Measurements from ENCODE around the gene GATA6.

The GATA6 gene

GRCh38 chr18:22241921-22242361 is 72.6 kb downstream of the GATA6 start:
- no peak for DNase-seq (ENCODE audit: low read depth in 2 of 2)

DNA sequence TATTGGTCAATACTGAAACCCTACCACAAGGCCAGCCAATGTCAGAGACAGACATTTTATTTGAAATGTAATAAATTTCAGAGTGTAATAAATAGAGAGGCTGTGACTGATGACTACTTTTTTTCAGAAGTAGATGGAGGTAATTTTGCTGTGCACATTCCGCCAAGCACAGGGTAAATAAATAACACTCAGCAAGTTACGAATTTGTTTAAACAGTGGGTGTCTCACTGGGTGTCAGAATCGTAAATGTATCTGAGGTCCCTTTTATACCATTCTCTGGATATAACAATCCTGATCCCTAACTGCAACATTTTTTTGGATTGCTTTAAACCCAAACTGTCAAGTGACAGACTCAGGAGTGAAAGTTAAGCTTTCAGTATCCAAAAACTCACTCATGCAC is 74.1 kb downstream of the GATA6 start:
- DNase-seq (ENCODE audit: low read depth in 2 of 2) = no peak

DNA sequence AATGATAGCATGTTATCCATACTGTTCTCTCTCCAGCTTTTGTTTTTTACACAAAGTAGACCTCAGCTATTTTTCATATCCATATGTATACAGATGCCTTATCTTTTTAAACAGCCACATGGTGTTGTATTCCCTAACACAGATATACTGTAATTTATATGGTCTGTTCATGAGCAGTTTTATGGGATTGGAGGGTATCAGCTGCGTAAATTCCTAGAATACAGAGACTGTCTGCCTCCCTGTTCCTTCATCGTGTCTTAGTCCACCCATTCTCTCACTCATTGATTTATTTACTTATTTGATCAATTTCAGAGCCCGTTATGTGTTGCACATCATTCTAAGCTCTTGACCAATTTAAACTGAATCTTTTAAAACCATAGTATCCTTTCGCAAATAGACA is 80.6 kb downstream of the GATA6 start:
- no peak for DNase-seq (ENCODE audit: low read depth in 2 of 2)

DNA sequence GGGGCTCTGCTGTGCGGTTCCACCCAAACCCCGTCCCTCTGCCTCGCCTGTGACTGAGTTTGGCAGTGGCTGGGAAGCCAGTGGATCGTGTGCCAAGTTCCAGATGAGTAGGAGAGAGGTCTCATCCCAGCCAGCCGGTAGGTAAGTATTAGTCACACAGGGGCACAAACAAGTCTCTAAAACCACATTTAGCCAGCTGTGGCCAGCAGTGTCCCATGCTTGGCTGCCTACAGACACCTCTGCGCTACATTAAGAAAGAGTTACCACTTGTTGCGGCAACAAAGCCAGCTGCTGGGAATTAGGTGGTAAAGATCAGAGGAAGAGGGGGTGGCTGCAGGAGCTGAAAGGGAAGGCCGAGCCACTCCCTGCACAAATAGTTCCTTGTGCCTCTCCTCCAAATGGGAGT is 81.2 kb downstream of the GATA6 start:
- no peak for DNase-seq (ENCODE audit: low read depth in 2 of 2)

Measured in stimulated activated CD4-positive, alpha-beta T cell treated with anti-CD3 and anti-CD28 coated beads, Interleukin-15, amount 100 ng/mL, for 48 hours (primary cell).